Heart left ventricle (tissue), 13 donors: ENCODE results near the gene HSF4.

Source experiments
- POLR2A ChIP-seq, 2 donors: fragments of 450-650 bp; IDR thresholded peaks; one replicate each; pipeline ENCODE4 v1.6.1; 2017; ENCODE audit warnings: antibody characterized with exemption in 2 of 2, mild to moderate bottlenecking in 2 of 2, moderate library complexity in 2 of 2
- TF ChIP-seq, protein P1 (sequence below), 12 donors: fragments of 200-600 bp; sonication (generic) in 4 of 12; IDR thresholded peaks; one replicate each; pipeline versions ENCODE4 v1.5.0 to v1.8.0; 2018 to 2022; ENCODE audit warnings: antibody characterized with exemption in 12 of 12, mild to moderate bottlenecking in 5 of 12
- donor health status: ischemic (EF 13 %, LVEDD 7.1; RV severe dilation, severe dysfunction).
- donor health status: DM: no; HTN: yes; CAD: no.
- donor health status: DM: no; HTN: no; CAD: no.
- donor health status: ischemic (EF 25% LVEDD 6.9; RV normal size, moderate dysfunction).
- donor health status: ischemic (EF 25% LVEDD 5.7; RV mildly dilated, moderate dysfunction).
- donor health status: ischemic (EF 35%, LVEDD 5.7; RV mildly dilated, moderate dysfunction).
- donor health status: nonischemic (EF 11% LVEDD 7.7; RV severe dilation, severe dysfunction).
- donor health status: DM: yes; HTN: yes; CAD: no.
- donor health status: PGD.
- donor health status: ischemic (EF 29% LVEDD 5.4; RV normal size, mild dysfunction).
- donor health status: nonischemic (EF 23%, LVEDD 6.1; RV moderate dilation, normal function).

DNA sequence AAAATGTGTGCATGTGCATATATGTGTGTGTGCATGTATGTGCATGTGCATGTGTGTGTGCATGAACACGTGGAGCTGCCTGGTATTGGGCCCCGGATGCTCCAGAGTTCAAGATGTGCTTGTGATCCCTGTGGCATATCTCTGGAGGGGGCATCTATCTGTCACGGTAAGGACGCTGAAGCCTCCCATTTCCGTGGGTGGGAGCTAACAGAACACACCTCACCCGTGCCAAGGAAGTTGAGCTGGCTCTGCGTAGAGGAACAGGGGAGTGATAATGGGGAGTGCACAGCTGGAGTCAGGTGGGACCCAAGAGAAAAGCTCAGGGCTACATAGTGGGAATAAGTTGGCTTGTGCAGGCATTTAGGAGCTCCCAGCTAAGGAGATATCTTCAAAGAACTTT lies 47.1 kb downstream of the HSF4 start:
- TF ChIP-seq POLR2A (IDR thresholded peaks at IDR 0.05) = no peak
- TF ChIP-seq, protein P1, sequence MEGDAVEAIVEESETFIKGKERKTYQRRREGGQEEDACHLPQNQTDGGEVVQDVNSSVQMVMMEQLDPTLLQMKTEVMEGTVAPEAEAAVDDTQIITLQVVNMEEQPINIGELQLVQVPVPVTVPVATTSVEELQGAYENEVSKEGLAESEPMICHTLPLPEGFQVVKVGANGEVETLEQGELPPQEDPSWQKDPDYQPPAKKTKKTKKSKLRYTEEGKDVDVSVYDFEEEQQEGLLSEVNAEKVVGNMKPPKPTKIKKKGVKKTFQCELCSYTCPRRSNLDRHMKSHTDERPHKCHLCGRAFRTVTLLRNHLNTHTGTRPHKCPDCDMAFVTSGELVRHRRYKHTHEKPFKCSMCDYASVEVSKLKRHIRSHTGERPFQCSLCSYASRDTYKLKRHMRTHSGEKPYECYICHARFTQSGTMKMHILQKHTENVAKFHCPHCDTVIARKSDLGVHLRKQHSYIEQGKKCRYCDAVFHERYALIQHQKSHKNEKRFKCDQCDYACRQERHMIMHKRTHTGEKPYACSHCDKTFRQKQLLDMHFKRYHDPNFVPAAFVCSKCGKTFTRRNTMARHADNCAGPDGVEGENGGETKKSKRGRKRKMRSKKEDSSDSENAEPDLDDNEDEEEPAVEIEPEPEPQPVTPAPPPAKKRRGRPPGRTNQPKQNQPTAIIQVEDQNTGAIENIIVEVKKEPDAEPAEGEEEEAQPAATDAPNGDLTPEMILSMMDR (IDR thresholded peaks at IDR 0.05) = no peak
